Left ventricle myocardium inferior (tissue), 1 donor: ENCODE measurements around the gene VPS45. TPM values are rescaled to one million over a fixed set of nuclear protein-coding genes. Genes with fewer than 3 reads are reported as not detected.

Experiments
- DNase-seq: peaks from one replicate; pipeline ENCODE4 v3.0.0-alpha.2; 2020
- H3K27ac ChIP-seq: fragments of 200-600 bp; replicated peaks from 2 replicates; pipeline ENCODE4 v1.8.0; 2021
- H3K27me3 ChIP-seq: fragments of 200-600 bp; 2 replicates; pipeline ENCODE4 v1.8.0; 2021; ENCODE audit warnings: low read depth
- H3K36me3 ChIP-seq: fragments of 200-600 bp; 2 replicates; pipeline ENCODE4 v1.8.0; 2021
- H3K4me1 ChIP-seq: fragments of 200-600 bp; 2 replicates; pipeline ENCODE4 v1.8.0; 2021
- H3K4me3 ChIP-seq: fragments of 200-600 bp; 2 replicates; pipeline ENCODE4 v1.8.0; 2021; ENCODE audit warnings: mild to moderate bottlenecking, moderate library complexity
- H3K9me3 ChIP-seq: fragments of 200-600 bp; replicated peaks from 2 replicates; pipeline ENCODE4 v1.8.0; 2021
- CTCF ChIP-seq: fragments of 200-600 bp; IDR thresholded peaks from 2 replicates; pipeline ENCODE4 v1.8.0; 2021; ENCODE audit warnings: antibody characterized with exemption, mild to moderate bottlenecking, borderline replicate concordance
- intact Hi-C: fragments of 100-400 bp; cut with micrococcal nuclease; formaldehyde crosslinking; loops from one replicate; pipeline ENCODE4 v1.11.0; 2022
- total RNA-seq: library from RNA; stranded (reverse); fragmentation: NEBNext Ultra II Directional; extraction: Animal tissue kit (Norgen Biotek cat#: 25700); gene quantifications from one replicate; pipeline ENCODE4 v1.2.1, GENCODE V29; 2021
- donor health status: DM: no; HTN: yes; CAD: no; lungs with severe emphysema.

The VPS45 gene
- total RNA-seq, 1 donor from 2014 or later: 54.4 TPM

GRCh38 chr1:150072959-150073358, 5.4 kb downstream of the VPS45 start:
- Histone ChIP-seq H3K4me1 (peaks cover 32% of the 10 kb centered on the region), H3K9me3 (no peaks in the 10 kb centered on the region), H3K4me3 (no peak overlapping the region), H3K36me3 (peaks cover 56% of the 10 kb centered on the region), H3K27ac (no peak overlapping the region), H3K27me3 (no peaks in the 10 kb centered on the region)
- DNase-seq: no peak
- TF ChIP-seq CTCF: peak; percentile 63
- intact Hi-C loops: loop anchor here (5.0 kb wide), 1 partner anchor 94 kb away; no protein-coding TSS in a partner anchor

- intact Hi-C loops: loop anchor here (5.0 kb wide), 1 partner anchor 94 kb away; no protein-coding TSS in a partner anchor
- no peak for DNase-seq
- H3K4me3 ChIP-seq: no peak overlapping the region
- H3K4me1 ChIP-seq: peaks cover 30% of the 10 kb centered on the region
- no peak for TF ChIP-seq CTCF
- H3K9me3 ChIP-seq: no peaks in the 10 kb centered on the region
- H3K27ac ChIP-seq: no peak overlapping the region
- H3K27me3 ChIP-seq: no peaks in the 10 kb centered on the region
- peaks cover 62% of the 10 kb centered on the region for H3K36me3 ChIP-seq
Observed at GRCh38 chr1:150073516-150073915, 5.9 kb downstream of the VPS45 start.

GRCh38 chr1:150076066-150076465, 8.5 kb downstream of the VPS45 start:
- Histone ChIP-seq H3K27ac (no peak overlapping the region), H3K36me3 (peaks cover 66% of the 10 kb centered on the region), H3K27me3 (no peaks in the 10 kb centered on the region), H3K4me1 (peaks cover 28% of the 10 kb centered on the region), H3K4me3 (no peak overlapping the region), H3K9me3 (no peaks in the 10 kb centered on the region)
- DNase-seq: no peak
- no peak for TF ChIP-seq CTCF
- intact Hi-C loops: no loop called here

GRCh38 chr1:150076985-150077384, 9.4 kb downstream of the VPS45 start:
- Histone ChIP-seq H3K4me1 (peaks cover 36% of the 10 kb centered on the region), H3K36me3 (peaks cover 73% of the 10 kb centered on the region)
- intact Hi-C loops: no loop called here

GRCh38 chr1:150080784-150081183, 13.2 kb downstream of the VPS45 start:
- Histone ChIP-seq H3K4me3 (no peak overlapping the region), H3K36me3 (peaks cover 79% of the 10 kb centered on the region), H3K27ac (peak overlapping the region; percentile 74), H3K27me3 (no peaks in the 10 kb centered on the region), H3K9me3 (no peaks in the 10 kb centered on the region), H3K4me1 (peaks cover 36% of the 10 kb centered on the region)
- intact Hi-C loops: no loop called here
- DNase-seq: no peak
- no peak for TF ChIP-seq CTCF

More at GRCh38 chr1:150076985-150077384, 9.4 kb downstream of the VPS45 start:
- Histone ChIP-seq H3K27me3 (no peaks in the 10 kb centered on the region), H3K9me3 (no peaks in the 10 kb centered on the region), H3K27ac (no peak overlapping the region), H3K4me3 (no peak overlapping the region)
- DNase-seq: no peak
- no peak for TF ChIP-seq CTCF
